ENCODE data around the gene TMEM129. TPM values are rescaled to one million over a fixed set of nuclear protein-coding genes. Genes with fewer than 3 reads are reported as not detected.

TMEM129 gene
- total RNA-seq, 1 experiment from 2014 or later, result 29.8 TPM

- Mint-ChIP-seq H3K36me3 (ENCODE audit: insufficient read depth, unreplicated experiment) (peaks cover 5% of the 10 kb centered on the region), H3K27me3 (ENCODE audit: unreplicated experiment) (no peaks in the 10 kb centered on the region), H3K4me1 (ENCODE audit: low read depth, unreplicated experiment) (no peaks in the 10 kb centered on the region), H3K9me3 (ENCODE audit: low read depth, unreplicated experiment) (no peaks in the 10 kb centered on the region), H3K27ac (ENCODE audit: unreplicated experiment) (no peak overlapping the region), H3K4me3 (ENCODE audit: low read depth, unreplicated experiment) (no peak overlapping the region)
- no peak for TF ChIP-seq CTCF (IDR thresholded peaks at IDR 0.05; ENCODE audit: unreplicated experiment)
- no peak for DNase-seq
- BruUV-seq (replicated peaks), result no TSS peak
- CTCF ChIA-PET, result interaction anchor here (0.6 kb wide), 1 partner anchor 59 kb away, joined by 9 read pairs; no protein-coding TSS in a partner anchor
- intact Hi-C loops (cut with micrococcal nuclease; ENCODE audit: unreplicated experiment), result no loop called here
These were observed 32.2 kb upstream of the TMEM129 start for GRCh38 chr4:1753294-1753696.

- CTCF ChIA-PET, result interaction anchor here (0.7 to 2.0 kb wide), 3 partner anchors 10 to 58 kb away, joined by 4 to 6 read pairs (median 4); no protein-coding TSS in a partner anchor
- DNase-seq, result peak; percentile 44
- Mint-ChIP-seq H3K27ac (ENCODE audit: unreplicated experiment) (no peak overlapping the region), H3K4me1 (ENCODE audit: low read depth, unreplicated experiment) (no peaks in the 10 kb centered on the region), H3K36me3 (ENCODE audit: insufficient read depth, unreplicated experiment) (peaks cover 5% of the 10 kb centered on the region), H3K9me3 (ENCODE audit: low read depth, unreplicated experiment) (no peaks in the 10 kb centered on the region), H3K27me3 (ENCODE audit: unreplicated experiment) (no peaks in the 10 kb centered on the region), H3K4me3 (ENCODE audit: low read depth, unreplicated experiment) (no peak overlapping the region)
- intact Hi-C loops (cut with micrococcal nuclease; ENCODE audit: unreplicated experiment), result no loop called here
- no TSS peak for BruUV-seq (replicated peaks)
- TF ChIP-seq CTCF (IDR thresholded peaks at IDR 0.05; ENCODE audit: unreplicated experiment), result no peak
These were observed 31.3 kb upstream of the TMEM129 start for GRCh38 chr4:1752284-1753041.

GRCh38 chr4:1751919-1752283 lies 30.8 kb upstream of the TMEM129 start:
- no peaks in the 10 kb centered on the region for H3K4me1 Mint-ChIP-seq (ENCODE audit: low read depth, unreplicated experiment)
- no peaks in the 10 kb centered on the region for H3K27me3 Mint-ChIP-seq (ENCODE audit: unreplicated experiment)
- intact Hi-C loops (cut with micrococcal nuclease; ENCODE audit: unreplicated experiment), result no loop called here
- no TSS peak for BruUV-seq (replicated peaks)
- no peak for TF ChIP-seq CTCF (IDR thresholded peaks at IDR 0.05; ENCODE audit: unreplicated experiment)
- H3K27ac Mint-ChIP-seq (ENCODE audit: unreplicated experiment), result no peak overlapping the region
- CTCF ChIA-PET, result interaction anchor here (0.7 to 2.0 kb wide), 3 partner anchors 11 to 58 kb away, joined by 4 to 6 read pairs (median 4); no protein-coding TSS in a partner anchor
- no peak overlapping the region for H3K4me3 Mint-ChIP-seq (ENCODE audit: low read depth, unreplicated experiment)
- peaks cover 5% of the 10 kb centered on the region for H3K36me3 Mint-ChIP-seq (ENCODE audit: insufficient read depth, unreplicated experiment)
- H3K9me3 Mint-ChIP-seq (ENCODE audit: low read depth, unreplicated experiment), result no peaks in the 10 kb centered on the region
- DNase-seq, result no peak

GRCh38 chr4:1751155-1751918 lies 30.2 kb upstream of the TMEM129 start:
- CTCF ChIA-PET, result interaction anchor here (0.7 to 2.0 kb wide), 3 partner anchors 11 to 59 kb away, joined by 4 to 6 read pairs (median 4); no protein-coding TSS in a partner anchor
- no peaks in the 10 kb centered on the region for H3K4me1 Mint-ChIP-seq (ENCODE audit: low read depth, unreplicated experiment)
- no peak for DNase-seq
- H3K27ac Mint-ChIP-seq (ENCODE audit: unreplicated experiment), result no peak overlapping the region
- H3K4me3 Mint-ChIP-seq (ENCODE audit: low read depth, unreplicated experiment), result no peak overlapping the region
- H3K27me3 Mint-ChIP-seq (ENCODE audit: unreplicated experiment), result no peaks in the 10 kb centered on the region
- no peak for TF ChIP-seq CTCF (IDR thresholded peaks at IDR 0.05; ENCODE audit: unreplicated experiment)
- peaks cover 5% of the 10 kb centered on the region for H3K36me3 Mint-ChIP-seq (ENCODE audit: insufficient read depth, unreplicated experiment)
- no TSS peak for BruUV-seq (replicated peaks)
- intact Hi-C loops (cut with micrococcal nuclease; ENCODE audit: unreplicated experiment), result no loop called here
- H3K9me3 Mint-ChIP-seq (ENCODE audit: low read depth, unreplicated experiment), result no peaks in the 10 kb centered on the region
